Lung (tissue), 12 donors: ENCODE measurements around the gene TMEM186. TPM values are rescaled to one million over a fixed set of nuclear protein-coding genes. Genes with fewer than 3 reads are reported as not detected.

Experiments
- ATAC-seq: fragments of 200-7000 bp; cut with Tn5 transposase; one replicate; pipeline ENCODE4 v1.9.1; 2020; ENCODE audit warnings: moderate number of reproducible peaks; ENCODE audit not compliant: insufficient read depth, low FRiP score
- DNase-seq, 3 donors: peaks; one replicate each; pipeline ENCODE4 v3.0.0-alpha.2; 2013 to 2017
- H3K27ac ChIP-seq, 2 donors: one replicate each; pipeline ENCODE4 v1.5.1; 2013; ENCODE audit warnings: mild to moderate bottlenecking in 2 of 2, moderate library complexity in 2 of 2, control low read depth in 1 of 2, inconsistent platforms in 1 of 2, low read depth in 1 of 2, low read length in 1 of 2
- H3K27me3 ChIP-seq, 3 donors: one replicate each; pipeline ENCODE4 v1.5.1; 2013; ENCODE audit warnings: low read length in 2 of 3; ENCODE audit not compliant: control insufficient read depth in 3 of 3, insufficient read depth in 3 of 3
- H3K36me3 ChIP-seq, 4 donors: one replicate each; pipeline ENCODE4 v1.5.1; 2013; ENCODE audit warnings: low read length in 4 of 4, mild to moderate bottlenecking in 1 of 4, moderate library complexity in 1 of 4; ENCODE audit not compliant: control insufficient read depth in 4 of 4, insufficient read depth in 4 of 4
- H3K4me1 ChIP-seq, 5 donors: one replicate each; pipeline ENCODE4 v1.5.1; 2013; ENCODE audit warnings: low read length in 5 of 5, mild to moderate bottlenecking in 2 of 5, moderate library complexity in 1 of 5; ENCODE audit not compliant: control insufficient read depth in 5 of 5, insufficient read depth in 5 of 5
- H3K4me3 ChIP-seq: one replicate; pipeline ENCODE4 v1.5.1; 2013; ENCODE audit warnings: mild to moderate bottlenecking, control low read depth, moderate library complexity
- H3K9ac ChIP-seq, 2 donors: one replicate each; pipeline ENCODE4 v1.5.1; 2013; ENCODE audit warnings: low read length in 2 of 2, control low read depth in 1 of 2; ENCODE audit not compliant: insufficient read depth in 1 of 2
- H3K9me3 ChIP-seq, 4 donors: one replicate each; pipeline ENCODE4 v1.5.1; 2013; ENCODE audit warnings: low read length in 3 of 4, mild to moderate bottlenecking in 1 of 4, moderate library complexity in 1 of 4; ENCODE audit not compliant: control insufficient read depth in 4 of 4, insufficient read depth in 3 of 4
- CTCF ChIP-seq: IDR thresholded peaks from 2 replicates; pipeline ENCODE4 v1.5.1; 2012; ENCODE audit warnings: mild to moderate bottlenecking; ENCODE audit errors: control extremely low read depth, extremely low read depth
- WGBS, 2 donors: extraction: QIAGEN DNeasy Blood & Tissue Kit; methylation state at CpG; one replicate each; pipeline ENCODE4 v1.1.7; 2013; 5-methylcytosine and 5-hydroxymethylcytosine counted together
- polyA plus RNA-seq, 2 donors: library from polyadenylated mRNA; stranded (reverse); fragments of 200-250 nt; gene quantifications; one replicate each; pipeline ENCODE4 v1.2.1, GENCODE V29; 2013
- total RNA-seq, 2 donors: library from RNA; depleted of rRNA in 1 of 2; stranded (reverse); fragments of >200 nt in 1 of 2; gene quantifications; one replicate each; pipeline ENCODE4 v1.2.1, GENCODE V29; 2014 to 2021
- donor health status: control.
- donor health status: control.
- donor health status: Bipolar disorder and iron deficiency.
- donor health status: healthy.
- donor health status: DM: yes; HTN: yes; CAD: no.

Gene TMEM186
- total and polyA plus RNA-seq, 4 donors = 6.5 to 10.7 (median 8.2) TPM

GRCh38 chr16:8758022-8758421, 39.4 kb downstream of the TMEM186 start:
- DNase-seq (no peak), ATAC-seq (no peak)
- no peak overlapping the region for H3K27ac ChIP-seq
- peaks cover 0 to 9% (median 5%) of the 10 kb centered on the region in 4 donors for H3K36me3 ChIP-seq
- no peaks in the 10 kb centered on the region for H3K9me3 ChIP-seq
- H3K4me1 ChIP-seq = no peaks in the 10 kb centered on the region
- no peaks in the 10 kb centered on the region for H3K27me3 ChIP-seq
- no peak overlapping the region for H3K9ac ChIP-seq
- H3K4me3 ChIP-seq = no peak overlapping the region
- TF ChIP-seq CTCF = no peak
- WGBS, 2 donors = 88 to 93% methylated on average over 6 of the region's 6 CpGs

- WGBS, 2 donors = 93 to 97% methylated on average over 5 of the region's 5 CpGs
- H3K4me3 ChIP-seq = no peak overlapping the region
- H3K27ac ChIP-seq = no peak overlapping the region
- no peak for TF ChIP-seq CTCF
- peaks cover 0 to 2% (median 0%) of the 10 kb centered on the region in 5 donors for H3K4me1 ChIP-seq
- H3K27me3 ChIP-seq = no peaks in the 10 kb centered on the region
- no peak overlapping the region for H3K9ac ChIP-seq
- H3K36me3 ChIP-seq = peaks cover 0 to 9% (median 5%) of the 10 kb centered on the region in 4 donors
- ATAC-seq (no peak), DNase-seq (no peak)
- H3K9me3 ChIP-seq = no peaks in the 10 kb centered on the region
Observed at GRCh38 chr16:8756755-8757154, 40.7 kb downstream of the TMEM186 start.

- H3K9ac ChIP-seq = no peak overlapping the region
- H3K27me3 ChIP-seq = no peaks in the 10 kb centered on the region
- 76 to 82% methylated on average over 9 of the region's 9 CpGs for WGBS, 2 donors
- peaks cover 0 to 9% (median 3%) of the 10 kb centered on the region in 4 donors for H3K36me3 ChIP-seq
- ATAC-seq (no peak), DNase-seq (no peak)
- H3K4me1 ChIP-seq = peaks cover 0 to 2% (median 0%) of the 10 kb centered on the region in 5 donors
- peaks cover 0 to 1% (median 0%) of the 10 kb centered on the region in 4 donors for H3K9me3 ChIP-seq
- TF ChIP-seq CTCF = no peak
- H3K27ac ChIP-seq = no peak overlapping the region
- H3K4me3 ChIP-seq = no peak overlapping the region
Observed at GRCh38 chr16:8753416-8754054, 43.9 kb downstream of the TMEM186 start.
